Measurements from ENCODE around the gene VTI1A.
A peak's percentile ranks its signal among the peaks of the same experiment; 100 is the strongest.

The VTI1A gene

GRCh38 chr10:112639298-112639697, 192.3 kb downstream of the VTI1A start:
- no peak for DNase-seq (ENCODE audit: low read depth)

GRCh38 chr10:112640638-112641037, 193.6 kb downstream of the VTI1A start:
- no peak for DNase-seq (ENCODE audit: low read depth)

- DNase-seq (ENCODE audit: low read depth): no peak
These were observed 196.7 kb downstream of the VTI1A start for GRCh38 chr10:112643600-112644264.

GRCh38 chr10:112644265-112644645, 197.2 kb downstream of the VTI1A start:
- DNase-seq (ENCODE audit: low read depth): no peak

GRCh38 chr10:112649006-112649821, 202.2 kb downstream of the VTI1A start:
- peak; percentile 46 for DNase-seq (ENCODE audit: low read depth)

- no peak for DNase-seq (ENCODE audit: low read depth)
These were observed 202.8 kb downstream of the VTI1A start for GRCh38 chr10:112649822-112650152.

- peak; percentile 30 for DNase-seq (ENCODE audit: low read depth)
These were observed 203.6 kb downstream of the VTI1A start for GRCh38 chr10:112650588-112651030.

- DNase-seq (ENCODE audit: low read depth): no peak
These were observed 206.2 kb downstream of the VTI1A start for GRCh38 chr10:112653215-112653614.

- DNase-seq (ENCODE audit: low read depth): no peak
These were observed 206.8 kb downstream of the VTI1A start for GRCh38 chr10:112653851-112654250.

GRCh38 chr10:112654794-112655193, 207.8 kb downstream of the VTI1A start:
- DNase-seq (ENCODE audit: low read depth): no peak

- DNase-seq (ENCODE audit: low read depth): no peak
These were observed 208.7 kb downstream of the VTI1A start for GRCh38 chr10:112655722-112656121.

GRCh38 chr10:112658465-112658864, 211.4 kb downstream of the VTI1A start:
- DNase-seq (ENCODE audit: low read depth): no peak

GRCh38 chr10:112658900-112659638, 212.1 kb downstream of the VTI1A start:
- no peak for DNase-seq (ENCODE audit: low read depth)

GRCh38 chr10:112663234-112664125, 216.5 kb downstream of the VTI1A start:
- peak; percentile 82 for DNase-seq (ENCODE audit: low read depth)

GRCh38 chr10:112666094-112666493, 219.1 kb downstream of the VTI1A start:
- DNase-seq (ENCODE audit: low read depth): no peak

- DNase-seq (ENCODE audit: low read depth): no peak
These were observed 223.0 kb downstream of the VTI1A start for GRCh38 chr10:112669989-112670388.

GRCh38 chr10:112671743-112672142, 224.7 kb downstream of the VTI1A start:
- DNase-seq (ENCODE audit: low read depth): no peak

GRCh38 chr10:112672706-112673105, 225.7 kb downstream of the VTI1A start:
- DNase-seq (ENCODE audit: low read depth): no peak

GRCh38 chr10:112675560-112676083, 228.6 kb downstream of the VTI1A start:
- no peak for DNase-seq (ENCODE audit: low read depth)

- DNase-seq (ENCODE audit: low read depth): no peak
These were observed 230.7 kb downstream of the VTI1A start for GRCh38 chr10:112677689-112678088.

- no peak for DNase-seq (ENCODE audit: low read depth)
These were observed 231.6 kb downstream of the VTI1A start for GRCh38 chr10:112678581-112678980.

- no peak for DNase-seq (ENCODE audit: low read depth)
These were observed 232.0 kb downstream of the VTI1A start for GRCh38 chr10:112678987-112679386.

Data from HS-5 (cell line).